Osteoblast (primary cell): Measurements from ENCODE around the gene VRK1. TPM values are rescaled to one million over a fixed set of nuclear protein-coding genes. Genes with fewer than 3 reads are reported as not detected.

ENCODE experiments used
- DNase-seq: peaks from one replicate; pipeline ENCODE4 v3.0.0; 2011; ENCODE audit warnings: low spot score, mixed read lengths; ENCODE audit not compliant: insufficient read length; ENCODE audit errors: missing footprints
- H2AFZ ChIP-seq: 2 replicates; pipeline ENCODE4 v1.6.0; 2011; ENCODE audit warnings: mild to moderate bottlenecking, low read length
- H3K27ac ChIP-seq: 2 replicates; pipeline ENCODE4 v1.5.1; 2011; ENCODE audit warnings: mild to moderate bottlenecking, low read depth, low read length, moderate library complexity
- H3K27me3 ChIP-seq: 2 replicates; pipeline ENCODE4 v1.6.0; 2012; ENCODE audit warnings: mild to moderate bottlenecking, control low read depth, inconsistent platforms, low read length, moderate library complexity; ENCODE audit not compliant: insufficient read depth
- H3K36me3 ChIP-seq: 2 replicates; pipeline ENCODE4 v1.5.1; 2011; ENCODE audit warnings: mild to moderate bottlenecking, low read length, control low read depth, moderate library complexity; ENCODE audit not compliant: insufficient read depth
- H3K4me1 ChIP-seq: 2 replicates; pipeline ENCODE4 v1.5.1; 2011; ENCODE audit warnings: mild to moderate bottlenecking, low read length, control low read depth, moderate library complexity; ENCODE audit not compliant: insufficient read depth
- H3K4me2 ChIP-seq: 2 replicates; pipeline ENCODE4 v1.6.0; 2011; ENCODE audit warnings: mild to moderate bottlenecking, low read length; ENCODE audit not compliant: insufficient read depth
- H3K4me3 ChIP-seq: fragments of 200-600 bp; sonication (generic); 3 replicates; pipeline ENCODE4 v1.5.1; 2012; ENCODE audit warnings: mild to moderate bottlenecking, low read length, inconsistent platforms; ENCODE audit not compliant: insufficient read depth
- H3K79me2 ChIP-seq: 2 replicates; pipeline ENCODE4 v1.6.0; 2012; ENCODE audit warnings: mild to moderate bottlenecking, low read length, control low read depth, inconsistent platforms; ENCODE audit not compliant: insufficient read depth
- H3K9me3 ChIP-seq: 2 replicates; pipeline ENCODE4 v1.5.1; 2011; ENCODE audit warnings: low read depth, low read length, control low read depth
- H4K20me1 ChIP-seq: 2 replicates; pipeline ENCODE4 v1.6.0; 2012; ENCODE audit warnings: mild to moderate bottlenecking, low read length, control low read depth; ENCODE audit not compliant: insufficient read depth
- CTCF ChIP-seq: IDR thresholded peaks from 2 replicates; pipeline ENCODE4 v1.5.1; 2011; ENCODE audit warnings: mild to moderate bottlenecking, low read depth, low read length, moderate library complexity; ENCODE audit errors: extremely low read depth
- total RNA-seq: library from RNA; depleted of rRNA; stranded (reverse); fragments of >200 nt; gene quantifications from 2 replicates; pipeline ENCODE4 v1.2.3, GENCODE V29; 2012

Gene VRK1
- total RNA-seq, 1 donor, result 24.2 TPM

- H3K79me2 ChIP-seq, result no peaks in the 10 kb centered on the region
- no peaks in the 10 kb centered on the region for H3K36me3 ChIP-seq
- no peaks in the 10 kb centered on the region for H3K9me3 ChIP-seq
- DNase-seq, result no peak
- H3K4me2 ChIP-seq, result no peak overlapping the region
- H2AFZ ChIP-seq, result no peak overlapping the region
- no peak overlapping the region for H3K27ac ChIP-seq
- H4K20me1 ChIP-seq, result no peaks in the 10 kb centered on the region
- TF ChIP-seq CTCF, result no peak
- no peak overlapping the region for H3K4me3 ChIP-seq
- no peaks in the 10 kb centered on the region for H3K27me3 ChIP-seq
- H3K4me1 ChIP-seq, result no peaks in the 10 kb centered on the region
These were observed 100.0 kb downstream of the VRK1 start for GRCh38 chr14:96897184-96897583.

GRCh38 chr14:96901227-96901626 is 104.0 kb downstream of the VRK1 start:
- Histone ChIP-seq H4K20me1 (no peaks in the 10 kb centered on the region), H3K79me2 (no peaks in the 10 kb centered on the region), H3K27me3 (no peaks in the 10 kb centered on the region), H3K4me3 (no peak overlapping the region), H3K27ac (no peak overlapping the region), H3K4me1 (no peaks in the 10 kb centered on the region), H3K36me3 (no peaks in the 10 kb centered on the region), H3K4me2 (no peak overlapping the region), H2AFZ (no peak overlapping the region), H3K9me3 (no peaks in the 10 kb centered on the region)
- TF ChIP-seq CTCF, result no peak
- no peak for DNase-seq

- H3K79me2 ChIP-seq, result no peaks in the 10 kb centered on the region
These were observed 104.8 kb downstream of the VRK1 start for GRCh38 chr14:96902004-96902403.

GRCh38 chr14:96903444-96904023 is 106.4 kb downstream of the VRK1 start:
- Histone ChIP-seq H2AFZ (no peak overlapping the region), H3K4me3 (no peak overlapping the region), H3K4me2 (no peak overlapping the region), H4K20me1 (no peaks in the 10 kb centered on the region), H3K27ac (no peak overlapping the region), H3K36me3 (no peaks in the 10 kb centered on the region), H3K79me2 (no peaks in the 10 kb centered on the region), H3K27me3 (no peaks in the 10 kb centered on the region), H3K9me3 (no peaks in the 10 kb centered on the region), H3K4me1 (no peaks in the 10 kb centered on the region)
- DNase-seq, result no peak
- no peak for TF ChIP-seq CTCF

More at GRCh38 chr14:96902004-96902403, 104.8 kb downstream of the VRK1 start:
- no peaks in the 10 kb centered on the region for H3K4me1 ChIP-seq
- DNase-seq, result no peak
- no peak for TF ChIP-seq CTCF
- no peaks in the 10 kb centered on the region for H3K27me3 ChIP-seq
- H2AFZ ChIP-seq, result no peak overlapping the region
- H3K36me3 ChIP-seq, result no peaks in the 10 kb centered on the region
- no peaks in the 10 kb centered on the region for H4K20me1 ChIP-seq
- no peak overlapping the region for H3K27ac ChIP-seq
- H3K9me3 ChIP-seq, result no peaks in the 10 kb centered on the region
- H3K4me3 ChIP-seq, result no peak overlapping the region
- H3K4me2 ChIP-seq, result no peak overlapping the region
